ENCODE results near the gene KLRC4.

The KLRC4 gene

DNA sequence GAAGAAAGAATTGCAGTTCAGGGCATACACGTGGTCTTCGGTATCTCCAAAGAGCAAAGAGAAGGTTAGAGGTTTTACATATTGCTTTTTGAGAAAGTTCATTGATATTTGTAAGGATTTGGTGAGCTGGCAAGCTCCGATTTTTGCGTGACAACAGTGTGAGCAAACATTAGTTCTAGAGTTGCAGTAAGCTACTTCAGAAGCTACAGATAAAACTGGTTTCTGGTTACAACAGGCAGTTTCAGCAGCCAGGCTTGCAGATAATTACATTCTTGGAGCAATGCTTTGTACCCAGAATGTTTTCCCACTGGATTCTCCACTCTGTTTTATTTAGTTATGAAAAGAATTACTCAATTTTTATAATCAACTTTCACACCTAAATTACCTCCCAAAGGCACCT is 47.9 kb downstream of the KLRC4 start:
- no peak overlapping the region for H3K4me3 ChIP-seq (ENCODE audit: low read depth, low read length)
- peak; percentile 89 for DNase-seq (ENCODE audit: low read depth)
- no peak for TF ChIP-seq CTCF (conservative IDR thresholded peaks at IDR 0.05; ENCODE audit: low read depth, low read length)

DNA sequence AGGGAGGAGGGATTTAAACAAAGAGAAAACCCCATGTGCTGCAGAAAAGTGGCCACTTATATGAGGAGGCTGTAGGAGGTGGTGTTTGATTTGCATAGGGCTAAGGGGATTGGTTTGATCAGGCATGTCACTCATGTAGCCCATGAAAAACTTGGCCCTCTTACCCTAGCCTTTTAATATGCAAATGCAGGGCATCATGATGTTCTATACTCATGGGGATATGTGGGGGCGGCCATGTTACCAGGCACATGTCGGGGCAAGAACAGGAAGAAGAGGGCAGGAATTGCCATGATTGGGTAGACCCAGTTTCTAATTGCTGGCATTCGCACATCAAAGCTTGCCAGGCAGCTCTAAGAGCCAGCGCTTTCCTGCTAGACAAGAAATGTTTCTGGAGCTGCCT is 48.5 kb downstream of the KLRC4 start:
- no peak for TF ChIP-seq CTCF (conservative IDR thresholded peaks at IDR 0.05; ENCODE audit: low read depth, low read length)
- no peak overlapping the region for H3K4me3 ChIP-seq (ENCODE audit: low read depth, low read length)
- DNase-seq (ENCODE audit: low read depth) = peak; percentile 65

- no peak for DNase-seq (ENCODE audit: low read depth)
- no peak for TF ChIP-seq CTCF (conservative IDR thresholded peaks at IDR 0.05; ENCODE audit: low read depth, low read length)
- no peak overlapping the region for H3K4me3 ChIP-seq (ENCODE audit: low read depth, low read length)
Measured at GRCh38 chr12:10358969-10359368, 50.6 kb downstream of the KLRC4 start.

GRCh38 chr12:10358131-10358530 is 51.4 kb downstream of the KLRC4 start:
- TF ChIP-seq CTCF (conservative IDR thresholded peaks at IDR 0.05; ENCODE audit: low read depth, low read length) = no peak
- no peak overlapping the region for H3K4me3 ChIP-seq (ENCODE audit: low read depth, low read length)
- no peak for DNase-seq (ENCODE audit: low read depth)

Measured in choroid plexus epithelial cell (primary cell).